ENCODE data around the gene ATL2.

- TF ChIP-seq CTCF (conservative IDR thresholded peaks at IDR 0.05; ENCODE audit: low read length) (no peak), EZH2phosphoT487 (IDR thresholded peaks at IDR 0.05; ENCODE audit: borderline replicate concordance) (no peak)
Measured at GRCh38 chr2:38390947-38391346, 13.9 kb upstream of the ATL2 start.
